ENCODE results near the gene IPCEF1. TPM values are rescaled to one million over a fixed set of nuclear protein-coding genes. Genes with fewer than 3 reads are reported as not detected.

IPCEF1 gene
- total and polyA plus RNA-seq, 2 of the 4 experiments (the other 2 are of a cell fraction), result under 0.01 to 0.03 TPM

GRCh38 chr6:154395878-154396277 lies 39.3 kb upstream of the IPCEF1 start:
- intact Hi-C loops (cut with micrococcal nuclease) (no loop called here), in situ Hi-C loops (cut with MboI; ENCODE audit: low sequenced_read_pairs) (no loop called here), dilution Hi-C loops (cut with HindIII; ENCODE audit: low sequenced_read_pairs, unreplicated experiment) (no loop called here)
- Histone ChIP-seq H3K79me1 (ENCODE audit: low read depth in 1 of 2, low read length in 2 of 2) (peaks cover 0 to 6% of the 10 kb centered on the region in 2 experiments; a peak in 1 of 4 replicates), H3K9me3 (ENCODE audit: control insufficient read depth, insufficient read depth, low read length) (no peaks in the 10 kb centered on the region), H3K4me1 (ENCODE audit: control insufficient read depth, insufficient read depth, low read length) (peaks cover 4% of the 10 kb centered on the region), H3K56ac (ENCODE audit: extremely low read depth, insufficient read depth, low read length) (no peak overlapping the region), H3K14ac (replicated peaks; ENCODE audit: low read depth, low read length) (no peak overlapping the region), H3K18ac (ENCODE audit: low read depth, low read length) (no peak overlapping the region), H3K23ac (ENCODE audit: low read depth, low read length) (no peak overlapping the region), H2BK120ac (ENCODE audit: low read depth, low read length) (no peak overlapping the region), H2BK15ac (ENCODE audit: low read depth, low read length) (no peak overlapping the region), H3K9ac (ENCODE audit: low read depth, low read length) (no peak overlapping the region), H2AFZ (replicated peaks; ENCODE audit: low read length, poor library complexity) (no peak overlapping the region), H4K20me1 (ENCODE audit: insufficient read depth, low read length) (no peaks in the 10 kb centered on the region), H4K8ac (ENCODE audit: low read depth in 2 of 2, low read length in 2 of 2) (no peak overlapping the region), H3K4me3 (ENCODE audit: insufficient read depth, low read depth, low read length) (no peak overlapping the region), H2AK5ac (ENCODE audit: low read depth, low read length) (no peak overlapping the region), H2BK20ac (ENCODE audit: low read depth, low read length) (no peak overlapping the region), H3K9me1 (ENCODE audit: insufficient read depth, low read length) (peaks cover 16% of the 10 kb centered on the region; the same call in 1 of the 2 replicates), H3K4ac (ENCODE audit: low read depth, low read length) (no peak overlapping the region), H3K27me3 (ENCODE audit: control insufficient read depth, insufficient read depth, low read length) (no peaks in the 10 kb centered on the region), H2BK5ac (ENCODE audit: low read depth, low read length, poor library complexity, severe bottlenecking) (no peak overlapping the region), H3K4me2 (ENCODE audit: low read depth, low read length) (no peak overlapping the region), H2AK9ac (replicated peaks; ENCODE audit: low read depth, low read length, poor library complexity) (no peak overlapping the region), H3K27ac (ENCODE audit: insufficient read depth, low read length) (no peak overlapping the region), H4K91ac (ENCODE audit: insufficient read depth, low read depth, low read length) (no peak overlapping the region), H4K5ac (ENCODE audit: low read depth, low read length) (no peak overlapping the region), H3K36me3 (ENCODE audit: control insufficient read depth, insufficient read depth, low read length) (peaks cover 3% of the 10 kb centered on the region)
- ATAC-seq (ENCODE audit: low read depth) (no peak), DNase-seq (no peak)
- BruUV-seq (replicated peaks), result no TSS peak
- no peak for TF ChIP-seq RCOR1 (IDR thresholded peaks at IDR 0.05; ENCODE audit: insufficient replicate concordance, low read length)
- no peak for TF ChIP-seq CEBPB (IDR thresholded peaks at IDR 0.05; ENCODE audit: low read depth, low read length)
- TF ChIP-seq RAD21 (IDR thresholded peaks at IDR 0.05; ENCODE audit: low read length), result no peak
- no peak for TF ChIP-seq MAFK (IDR thresholded peaks at IDR 0.05; ENCODE audit: low read depth, low read length)
- no peak for TF ChIP-seq MXI1 (IDR thresholded peaks at IDR 0.05; ENCODE audit: borderline replicate concordance, low read depth, low read length)
- TF ChIP-seq FOS (IDR thresholded peaks at IDR 0.05; ENCODE audit: low read depth, low read length), result no peak
- TF ChIP-seq, protein P1, sequence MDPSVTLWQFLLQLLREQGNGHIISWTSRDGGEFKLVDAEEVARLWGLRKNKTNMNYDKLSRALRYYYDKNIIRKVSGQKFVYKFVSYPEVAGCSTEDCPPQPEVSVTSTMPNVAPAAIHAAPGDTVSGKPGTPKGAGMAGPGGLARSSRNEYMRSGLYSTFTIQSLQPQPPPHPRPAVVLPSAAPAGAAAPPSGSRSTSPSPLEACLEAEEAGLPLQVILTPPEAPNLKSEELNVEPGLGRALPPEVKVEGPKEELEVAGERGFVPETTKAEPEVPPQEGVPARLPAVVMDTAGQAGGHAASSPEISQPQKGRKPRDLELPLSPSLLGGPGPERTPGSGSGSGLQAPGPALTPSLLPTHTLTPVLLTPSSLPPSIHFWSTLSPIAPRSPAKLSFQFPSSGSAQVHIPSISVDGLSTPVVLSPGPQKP (IDR thresholded peaks at IDR 0.05; ENCODE audit: borderline replicate concordance, low read depth, low read length), result no peak
- no peak for TF ChIP-seq NFE2L2 (IDR thresholded peaks at IDR 0.05; ENCODE audit: low read depth, low read length)
- TF ChIP-seq MAZ (IDR thresholded peaks at IDR 0.05; ENCODE audit: borderline replicate concordance, low read depth, low read length), result no peak
- no peak for TF ChIP-seq SMC3 (IDR thresholded peaks at IDR 0.05; ENCODE audit: low read depth, low read length)
- TF ChIP-seq POLR2A (IDR thresholded peaks at IDR 0.05; ENCODE audit: low read depth, low read length), result no peak
- no peak for TF ChIP-seq BHLHE40 (IDR thresholded peaks at IDR 0.05; ENCODE audit: low read depth, low read length)
- TF ChIP-seq, protein P2, sequence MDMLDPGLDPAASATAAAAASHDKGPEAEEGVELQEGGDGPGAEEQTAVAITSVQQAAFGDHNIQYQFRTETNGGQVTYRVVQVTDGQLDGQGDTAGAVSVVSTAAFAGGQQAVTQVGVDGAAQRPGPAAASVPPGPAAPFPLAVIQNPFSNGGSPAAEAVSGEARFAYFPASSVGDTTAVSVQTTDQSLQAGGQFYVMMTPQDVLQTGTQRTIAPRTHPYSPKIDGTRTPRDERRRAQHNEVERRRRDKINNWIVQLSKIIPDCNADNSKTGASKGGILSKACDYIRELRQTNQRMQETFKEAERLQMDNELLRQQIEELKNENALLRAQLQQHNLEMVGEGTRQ (IDR thresholded peaks at IDR 0.05; ENCODE audit: low read depth, low read length), result no peak
- no peak for TF ChIP-seq RFX5 (IDR thresholded peaks at IDR 0.05; ENCODE audit: low read depth, low read length)
- POLR2A ChIA-PET (ENCODE audit: unreplicated experiment), result no interaction called here
- WGBS, 2 experiments (ENCODE audit: extremely low coverage in 2 of 2, insufficient read length in 1 of 2), result 86% methylated on average over 1 of the region's 6 CpGs; no CpG with 5 or more reads in 1 of the 2 experiments
- CTCF ChIA-PET, result no interaction called here
